ENCODE measurements around the gene PRR35.
A peak's percentile ranks its signal among the peaks of the same experiment; 100 is the strongest.

Gene PRR35

GRCh38 chr16:600781-601180 lies 40.6 kb downstream of the PRR35 start:
- Histone ChIP-seq H3K4me2 (no peak overlapping the region; a peak in 1 of 22 replicates), H3K9ac (0 out of 22 replicates have a peak overlapping the region, but pooled peaks of 1 of the 11 experiments have one; percentile 31), H3K4me3 (no peak overlapping the region), H3K9me3 (replicated peaks in 1 of 11) (peaks cover 11 to 32% (median 22%) of the 10 kb centered on the region in 11 experiments), H3K36me3 (peaks cover 19 to 71% (median 40%) of the 10 kb centered on the region in 11 experiments; a peak in 21 of 22 replicates), H3K27me3 (no peaks in the 10 kb centered on the region), H4K20me1 (peaks cover 12 to 72% (median 58%) of the 10 kb centered on the region in 11 experiments; a peak in 20 of 22 replicates), H3K4me1 (peaks cover 8 to 25% (median 15%) of the 10 kb centered on the region in 10 experiments), H3K27ac (no peak overlapping the region)
- TF ChIP-seq Cebpa-rat (IDR thresholded peaks at IDR 0.05), result no peak

GRCh38 chr16:603933-604332 lies 43.7 kb downstream of the PRR35 start:
- Histone ChIP-seq H3K4me1 (peaks cover 0 to 20% (median 11%) of the 10 kb centered on the region in 10 experiments; a peak in 16 of 20 replicates), H3K27ac (no peak overlapping the region), H3K27me3 (no peaks in the 10 kb centered on the region), H3K9ac (no peak overlapping the region), H3K36me3 (peaks cover 11 to 61% (median 39%) of the 10 kb centered on the region in 11 experiments; a peak in 21 of 22 replicates), H3K4me3 (no peak overlapping the region), H4K20me1 (peaks cover 11 to 79% (median 52%) of the 10 kb centered on the region in 11 experiments; a peak in 21 of 22 replicates), H3K4me2 (no peak overlapping the region), H3K9me3 (replicated peaks in 1 of 11) (peaks cover 11 to 48% (median 42%) of the 10 kb centered on the region in 11 experiments)
- no peak for TF ChIP-seq Cebpa-rat (IDR thresholded peaks at IDR 0.05)

DNA sequence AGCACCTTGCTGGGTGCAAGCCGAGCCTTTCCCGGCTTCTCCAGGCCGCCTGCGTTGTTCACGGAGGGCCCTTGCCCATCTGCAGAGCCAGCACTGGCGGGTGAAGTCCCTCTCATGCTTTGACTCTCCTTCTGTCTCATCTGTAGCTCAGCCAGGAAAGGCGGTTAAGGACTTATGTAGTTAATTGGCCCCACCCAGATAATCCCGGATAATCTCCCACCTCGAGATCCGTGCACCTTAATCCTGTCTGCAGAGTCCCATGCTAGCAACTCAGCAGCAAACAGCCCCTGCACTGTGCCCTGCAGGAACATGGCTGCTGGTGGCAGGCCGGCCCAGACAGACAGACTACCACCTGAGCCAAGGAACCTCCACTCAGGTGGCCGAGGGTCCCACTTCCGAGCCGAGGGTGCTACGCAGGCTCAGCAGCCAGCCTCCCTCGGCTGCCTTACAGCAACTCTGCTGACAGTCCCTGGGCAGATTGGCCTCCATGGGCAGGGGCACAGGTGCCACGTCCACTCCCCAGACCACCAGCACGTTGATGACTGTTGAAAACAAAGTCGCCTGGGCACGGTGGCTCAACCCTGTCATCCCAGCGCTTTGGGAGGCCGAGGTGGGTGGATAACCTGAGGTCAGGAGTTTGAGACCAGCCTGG lies 46.6 kb downstream of the PRR35 start:
- Histone ChIP-seq H3K27ac (no peak overlapping the region), H3K9me3 (replicated peaks in 1 of 11) (peaks cover 13 to 53% (median 42%) of the 10 kb centered on the region in 11 experiments), H3K4me3 (0 out of 20 replicates have a peak overlapping the region, but pooled peaks of 1 of the 10 experiments have one; percentile 7), H3K36me3 (peaks cover 6 to 47% (median 29%) of the 10 kb centered on the region in 11 experiments; a peak in 21 of 22 replicates), H3K4me2 (no peak overlapping the region), H4K20me1 (peaks cover 22 to 78% (median 55%) of the 10 kb centered on the region in 11 experiments; a peak in 20 of 22 replicates), H3K9ac (no peak overlapping the region), H3K4me1 (peaks cover 0 to 34% (median 25%) of the 10 kb centered on the region in 10 experiments; a peak in 16 of 20 replicates), H3K27me3 (no peaks in the 10 kb centered on the region)
- TF ChIP-seq Cebpa-rat (IDR thresholded peaks at IDR 0.05), result no peak

GRCh38 chr16:608019-608418 lies 47.8 kb downstream of the PRR35 start:
- H4K20me1 ChIP-seq, result peaks cover 22 to 66% (median 45%) of the 10 kb centered on the region in 11 experiments; a peak in 20 of 22 replicates
- no peak for TF ChIP-seq Cebpa-rat (IDR thresholded peaks at IDR 0.05)
- peaks cover 0 to 34% (median 25%) of the 10 kb centered on the region in 10 experiments; a peak in 16 of 20 replicates for H3K4me1 ChIP-seq
- peaks cover 6 to 47% (median 30%) of the 10 kb centered on the region in 11 experiments; a peak in 21 of 22 replicates for H3K36me3 ChIP-seq
- H3K9ac ChIP-seq, result no peak overlapping the region
- H3K9me3 ChIP-seq (replicated peaks in 1 of 11), result peaks cover 13 to 55% (median 43%) of the 10 kb centered on the region in 11 experiments
- H3K4me3 ChIP-seq, result no peak overlapping the region
- H3K27ac ChIP-seq, result no peak overlapping the region
- H3K4me2 ChIP-seq, result 0 out of 22 replicates have a peak overlapping the region, but pooled peaks of 1 of the 11 experiments have one; percentile 43
- H3K27me3 ChIP-seq, result no peaks in the 10 kb centered on the region

DNA sequence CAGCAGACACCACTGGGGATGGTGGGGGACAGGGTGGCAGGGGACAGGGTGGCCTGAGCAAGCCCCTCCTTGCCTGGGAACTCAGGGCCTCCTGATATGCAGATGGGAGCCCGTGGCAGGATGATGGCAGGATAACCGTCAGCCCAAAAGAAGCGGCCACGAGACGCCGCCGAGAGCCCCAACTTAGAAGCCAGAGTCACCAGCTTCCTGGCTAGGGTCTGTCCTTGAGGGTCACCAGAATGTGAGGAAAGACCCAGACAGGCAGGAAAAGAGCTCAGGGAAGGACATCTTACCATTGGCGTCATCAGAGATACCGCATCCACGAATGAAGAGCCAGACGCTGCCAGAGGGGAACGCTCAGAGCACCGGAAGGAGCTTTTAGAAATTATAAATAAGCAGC lies 49.1 kb downstream of the PRR35 start:
- Histone ChIP-seq H3K27ac (peak overlapping the region in 2 of 11 experiments; percentile 28 to 32; a peak in 1 of 22 replicates), H3K9me3 (replicated peaks in 1 of 11) (peaks cover 13 to 59% (median 48%) of the 10 kb centered on the region in 11 experiments), H4K20me1 (peaks cover 26 to 67% (median 45%) of the 10 kb centered on the region in 11 experiments; a peak in 20 of 22 replicates), H3K4me1 (peaks cover 0 to 42% (median 32%) of the 10 kb centered on the region in 10 experiments; a peak in 16 of 20 replicates), H3K36me3 (peaks cover 16 to 46% (median 37%) of the 10 kb centered on the region in 11 experiments; a peak in 21 of 22 replicates), H3K4me3 (no peak overlapping the region), H3K9ac (peak overlapping the region in 10 of 11 experiments; percentile 2 to 65 (median 38); a peak in 17 of 22 replicates), H3K27me3 (no peaks in the 10 kb centered on the region), H3K4me2 (peak overlapping the region in 9 of 11 experiments; percentile 43 to 83 (median 70); a peak in 18 of 22 replicates)
- no peak for TF ChIP-seq Cebpa-rat (IDR thresholded peaks at IDR 0.05)

DNA sequence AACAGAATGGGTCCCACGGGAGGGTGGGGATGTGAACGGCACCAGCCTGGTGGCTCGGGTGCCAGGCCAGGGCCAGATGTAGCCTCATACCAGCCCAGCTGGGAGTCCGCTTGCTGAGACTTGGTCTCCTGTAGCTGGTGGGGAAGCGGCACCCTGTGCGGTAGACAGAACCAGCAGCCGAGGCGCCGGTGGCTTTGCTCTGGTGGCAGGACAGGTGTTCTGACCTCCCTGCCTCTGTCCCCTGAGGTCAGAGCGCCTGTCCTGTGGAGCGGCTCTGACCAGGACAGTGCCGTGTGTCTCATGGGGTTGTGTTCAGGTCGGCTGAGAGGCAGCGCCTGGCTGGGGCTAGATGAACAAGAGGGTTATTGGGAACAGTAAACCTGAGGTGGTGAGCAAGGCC lies 49.8 kb downstream of the PRR35 start:
- Histone ChIP-seq H3K9ac (peak overlapping the region in 10 of 11 experiments; percentile 2 to 65 (median 38); a peak in 17 of 22 replicates), H3K36me3 (peaks cover 14 to 45% (median 30%) of the 10 kb centered on the region in 11 experiments; a peak in 21 of 22 replicates), H3K9me3 (replicated peaks in 1 of 11) (peaks cover 8 to 52% (median 41%) of the 10 kb centered on the region in 11 experiments), H3K4me2 (peak overlapping the region in 9 of 11 experiments; percentile 43 to 83 (median 70); a peak in 20 of 22 replicates), H3K4me1 (peaks cover 0 to 49% (median 38%) of the 10 kb centered on the region in 10 experiments; a peak in 16 of 20 replicates), H3K27ac (peak overlapping the region in 3 of 11 experiments; percentile 28 to 32 (median 30); a peak in 2 of 22 replicates), H3K4me3 (no peak overlapping the region), H4K20me1 (peaks cover 31 to 72% (median 50%) of the 10 kb centered on the region in 11 experiments; a peak in 21 of 22 replicates), H3K27me3 (no peaks in the 10 kb centered on the region)
- no peak for TF ChIP-seq Cebpa-rat (IDR thresholded peaks at IDR 0.05)

- Histone ChIP-seq H4K20me1 (peaks cover 32 to 73% (median 57%) of the 10 kb centered on the region in 11 experiments; a peak in 21 of 22 replicates), H3K27ac (peak overlapping the region in 3 of 11 experiments; percentile 28 to 32 (median 30); a peak in 2 of 22 replicates), H3K9ac (peak overlapping the region in 5 of 11 experiments; percentile 24 to 65 (median 54); a peak in 8 of 22 replicates), H3K4me2 (peak overlapping the region in 8 of 11 experiments; percentile 51 to 83 (median 71); a peak in 15 of 22 replicates), H3K36me3 (peaks cover 9 to 38% (median 23%) of the 10 kb centered on the region in 11 experiments; a peak in 18 of 22 replicates), H3K4me1 (peaks cover 0 to 57% (median 44%) of the 10 kb centered on the region in 10 experiments; a peak in 16 of 20 replicates), H3K4me3 (no peak overlapping the region), H3K9me3 (replicated peaks in 1 of 11) (peaks cover 0 to 44% (median 34%) of the 10 kb centered on the region in 11 experiments; a peak in 21 of 22 replicates), H3K27me3 (no peaks in the 10 kb centered on the region)
- no peak for TF ChIP-seq Cebpa-rat (IDR thresholded peaks at IDR 0.05)
Measured at GRCh38 chr16:610513-611381, 50.6 kb downstream of the PRR35 start.
